SU-DHL-6 (cell line): ENCODE results near the gene VPS13D.

Experiments
- H2AFZ ChIP-seq: fragments of 200-600 bp; sonication (generic); 2 replicates; pipeline ENCODE4 v1.6.1; 2014; ENCODE audit warnings: low read depth, mild to moderate bottlenecking, moderate library complexity, mixed read lengths, antibody characterized with exemption, low read length; ENCODE audit not compliant: severe bottlenecking
- H3F3A ChIP-seq: fragments of 200-600 bp; shearing (Covaris generic); 2 replicates; pipeline ENCODE4 v1.6.0; 2016; ENCODE audit warnings: antibody characterized with exemption, mild to moderate bottlenecking; ENCODE audit not compliant: insufficient read depth
- H3K27ac ChIP-seq: fragments of 200-600 bp; sonication (generic); 2 replicates; pipeline ENCODE4 v1.5.1; 2016; ENCODE audit warnings: low read depth, mild to moderate bottlenecking, low read length, moderate library complexity, mixed read lengths
- H3K27me3 ChIP-seq: fragments of 200-600 bp; sonication (generic), shearing (Covaris generic); 2 replicates; pipeline ENCODE4 v1.6.0; 2014; ENCODE audit warnings: mild to moderate bottlenecking, low read length
- H3K36me3 ChIP-seq: fragments of 200-600 bp; sonication (generic); 2 replicates; pipeline ENCODE4 v1.6.1; 2014; ENCODE audit warnings: mild to moderate bottlenecking, low read length, mixed read lengths
- H3K4me2 ChIP-seq: fragments of 300-600, 200-600 bp; shearing (Covaris generic), sonication (generic); 2 replicates; pipeline ENCODE4 v1.6.0; 2014; ENCODE audit warnings: low read length, low read depth, mild to moderate bottlenecking; ENCODE audit not compliant: poor library complexity, severe bottlenecking
- H3K4me3 ChIP-seq: fragments of 200-600 bp; sonication (generic); 2 replicates; pipeline ENCODE4 v1.5.1; 2014; ENCODE audit warnings: antibody characterized with exemption, low read length, mild to moderate bottlenecking, mixed read lengths; ENCODE audit not compliant: insufficient read depth, poor library complexity, severe bottlenecking
- H3K79me2 ChIP-seq: fragments of 200-600 bp; sonication (generic); 2 replicates; pipeline ENCODE4 v1.6.1; 2014; ENCODE audit warnings: mild to moderate bottlenecking, low read length, moderate library complexity; ENCODE audit not compliant: insufficient read depth
- H3K9ac ChIP-seq: fragments of 200-600 bp; sonication (generic); 2 replicates; pipeline ENCODE4 v1.7.0; 2014; ENCODE audit warnings: mild to moderate bottlenecking, low read length
- H3K9me2 ChIP-seq: fragments of 200-600 bp; sonication (generic); replicated peaks from 2 replicates; pipeline ENCODE4 v1.6.1; 2014; ENCODE audit warnings: low read length; ENCODE audit not compliant: insufficient read depth
- H3K9me3 ChIP-seq: fragments of 200-600 bp; sonication (generic); 2 replicates; pipeline ENCODE4 v1.6.1; 2014; ENCODE audit warnings: low read length, mixed read lengths; ENCODE audit not compliant: insufficient read depth
- H4K20me1 ChIP-seq: fragments of 200-600 bp; sonication (generic); 2 replicates; pipeline ENCODE4 v1.6.1; 2014; ENCODE audit warnings: low read depth, mild to moderate bottlenecking, antibody characterized with exemption, low read length, moderate library complexity, mixed read lengths
- EZH2phosphoT487 ChIP-seq: fragments of 200-600 bp; sonication (generic), shearing (Covaris generic); conservative IDR thresholded peaks from 2 replicates; pipeline ENCODE4 v1.6.1; 2018; ENCODE audit warnings: mild to moderate bottlenecking, antibody characterized with exemption, low read length, moderate library complexity, mixed read lengths
- TF ChIP-seq, protein P1 (sequence below): fragments of 200-600 bp; sonication (generic); IDR thresholded peaks from one replicate; pipeline ENCODE4 v1.5.1; 2017; ENCODE audit warnings: antibody characterized with exemption, mild to moderate bottlenecking, low read length, moderate library complexity; ENCODE audit not compliant: insufficient read depth, poor library complexity, severe bottlenecking

Gene VPS13D

DNA sequence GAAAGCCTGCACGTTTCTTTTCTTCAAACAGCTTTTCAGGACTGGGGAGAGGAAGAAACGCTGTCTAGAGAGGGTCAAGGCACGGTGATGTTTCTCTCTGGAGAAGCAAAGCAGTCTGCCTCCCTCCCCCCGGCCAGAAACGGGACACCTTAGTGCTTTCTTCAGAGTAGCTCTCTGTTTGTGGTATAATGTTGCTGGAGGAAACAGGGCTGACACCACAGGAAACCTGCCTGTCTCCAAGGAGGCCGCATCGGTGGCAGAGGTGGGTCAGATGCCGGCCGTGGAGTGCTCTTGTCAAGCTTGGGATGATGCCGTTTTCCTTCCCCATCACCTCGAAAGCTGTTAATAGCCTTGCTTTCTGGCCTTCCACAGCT lies 248.8 kb downstream of the VPS13D start:
- Histone ChIP-seq H4K20me1 (no peaks in the 10 kb centered on the region), H3K27me3 (no peaks in the 10 kb centered on the region), H3K79me2 (no peaks in the 10 kb centered on the region), H3K4me3 (no peak overlapping the region), H2AFZ (no peak overlapping the region), H3F3A (no peaks in the 10 kb centered on the region), H3K27ac (no peak overlapping the region), H3K9ac (no peak overlapping the region), H3K9me3 (no peaks in the 10 kb centered on the region), H3K9me2 (no peaks in the 10 kb centered on the region), H3K36me3 (no peaks in the 10 kb centered on the region), H3K4me2 (no peak overlapping the region)
- TF ChIP-seq, protein P1, sequence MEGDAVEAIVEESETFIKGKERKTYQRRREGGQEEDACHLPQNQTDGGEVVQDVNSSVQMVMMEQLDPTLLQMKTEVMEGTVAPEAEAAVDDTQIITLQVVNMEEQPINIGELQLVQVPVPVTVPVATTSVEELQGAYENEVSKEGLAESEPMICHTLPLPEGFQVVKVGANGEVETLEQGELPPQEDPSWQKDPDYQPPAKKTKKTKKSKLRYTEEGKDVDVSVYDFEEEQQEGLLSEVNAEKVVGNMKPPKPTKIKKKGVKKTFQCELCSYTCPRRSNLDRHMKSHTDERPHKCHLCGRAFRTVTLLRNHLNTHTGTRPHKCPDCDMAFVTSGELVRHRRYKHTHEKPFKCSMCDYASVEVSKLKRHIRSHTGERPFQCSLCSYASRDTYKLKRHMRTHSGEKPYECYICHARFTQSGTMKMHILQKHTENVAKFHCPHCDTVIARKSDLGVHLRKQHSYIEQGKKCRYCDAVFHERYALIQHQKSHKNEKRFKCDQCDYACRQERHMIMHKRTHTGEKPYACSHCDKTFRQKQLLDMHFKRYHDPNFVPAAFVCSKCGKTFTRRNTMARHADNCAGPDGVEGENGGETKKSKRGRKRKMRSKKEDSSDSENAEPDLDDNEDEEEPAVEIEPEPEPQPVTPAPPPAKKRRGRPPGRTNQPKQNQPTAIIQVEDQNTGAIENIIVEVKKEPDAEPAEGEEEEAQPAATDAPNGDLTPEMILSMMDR: no peak
- no peak for TF ChIP-seq EZH2phosphoT487

DNA sequence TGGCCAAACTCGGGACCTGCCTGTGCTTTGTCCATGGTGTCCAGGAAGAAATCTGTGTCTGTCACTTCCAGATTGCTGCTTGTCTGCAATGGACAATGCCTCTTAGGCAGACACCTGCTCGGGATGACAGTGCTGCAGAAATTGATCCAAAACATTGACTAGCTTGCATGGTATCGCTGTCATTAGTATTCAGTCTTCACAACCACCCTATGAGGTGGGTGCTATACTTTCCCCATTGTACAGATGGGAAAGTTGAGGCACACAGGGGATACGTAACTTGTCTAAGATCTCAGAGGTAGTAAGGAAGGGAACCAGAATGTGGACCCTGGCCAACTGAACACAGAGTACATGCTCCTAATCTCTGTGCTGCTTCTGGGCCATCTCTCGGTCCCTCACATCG lies 249.5 kb downstream of the VPS13D start:
- H3K4me2 ChIP-seq: no peak overlapping the region
- H4K20me1 ChIP-seq: no peaks in the 10 kb centered on the region
- H3K27me3 ChIP-seq: no peaks in the 10 kb centered on the region
- no peaks in the 10 kb centered on the region for H3F3A ChIP-seq
- no peak overlapping the region for H3K4me3 ChIP-seq
- no peaks in the 10 kb centered on the region for H3K79me2 ChIP-seq
- no peaks in the 10 kb centered on the region for H3K36me3 ChIP-seq
- H3K9ac ChIP-seq: no peak overlapping the region
- no peak overlapping the region for H3K27ac ChIP-seq
- H3K9me3 ChIP-seq: no peaks in the 10 kb centered on the region
- H2AFZ ChIP-seq: no peak overlapping the region
- no peaks in the 10 kb centered on the region for H3K9me2 ChIP-seq
- TF ChIP-seq EZH2phosphoT487: no peak
- TF ChIP-seq, protein P1: no peak

DNA sequence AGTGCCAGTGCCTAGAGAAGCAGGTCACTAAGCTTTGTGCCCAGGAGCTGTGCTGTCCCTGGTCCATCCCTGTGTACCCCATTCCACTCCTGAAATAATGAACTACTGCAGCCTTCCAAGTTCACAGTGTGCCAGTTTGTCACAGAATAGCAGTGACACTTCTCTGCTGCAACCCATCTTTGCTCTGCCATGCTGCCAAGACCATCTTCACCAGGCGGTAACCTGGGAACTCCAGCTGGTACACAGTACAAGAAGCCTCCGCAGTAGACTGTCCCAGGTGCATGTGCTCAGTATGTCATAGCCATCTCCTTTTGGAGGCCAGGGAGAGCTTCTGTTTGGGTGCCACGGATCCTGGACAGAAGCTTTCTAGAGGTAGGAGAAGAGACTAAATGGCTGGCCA lies 250.2 kb downstream of the VPS13D start:
- Histone ChIP-seq H3K9me3 (no peaks in the 10 kb centered on the region), H3K79me2 (no peaks in the 10 kb centered on the region), H3K4me2 (no peak overlapping the region), H3K9ac (no peak overlapping the region), H4K20me1 (no peaks in the 10 kb centered on the region), H3K4me3 (no peak overlapping the region), H3K27me3 (no peaks in the 10 kb centered on the region), H3K27ac (no peak overlapping the region), H3F3A (no peaks in the 10 kb centered on the region), H3K36me3 (no peaks in the 10 kb centered on the region), H3K9me2 (no peaks in the 10 kb centered on the region), H2AFZ (no peak overlapping the region)
- no peak for TF ChIP-seq EZH2phosphoT487
- TF ChIP-seq, protein P1: no peak
